HL-60/S4 (cell line): Measurements from ENCODE around the gene GOLGA8M.
"Not testable (repeated sequence)": the region's sequence is repeated elsewhere in the genome, so short reads cannot be mapped to it uniquely, and the experiment has no call there.

ENCODE experiments used
- in situ Hi-C: fragments of 300-500 bp; cut with MboI; formaldehyde crosslinking; loops from 2 replicates; pipeline ENCODE4 v1.14.3; 2022; ENCODE audit warnings: low sequenced_read_pairs

GOLGA8M gene

DNA sequence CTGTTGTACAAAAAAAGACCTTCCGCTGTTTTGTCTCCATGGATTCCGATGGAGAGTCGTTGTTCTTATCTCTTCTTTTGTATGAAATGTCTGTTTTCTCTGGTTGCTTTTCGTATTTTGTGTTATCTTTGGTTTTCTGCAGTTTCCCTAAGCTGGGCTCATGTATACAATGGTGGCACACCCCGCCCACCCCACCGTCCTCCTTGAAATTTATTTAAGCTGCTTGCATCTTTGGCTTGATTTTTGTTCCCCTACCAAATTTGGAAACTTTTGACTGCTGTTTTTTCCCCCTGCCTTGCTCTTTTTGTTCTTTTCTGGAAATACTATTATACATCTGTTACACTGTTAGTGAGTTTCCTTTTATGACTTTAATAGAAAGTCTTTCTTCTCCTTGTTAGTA, 47.6 kb downstream of the GOLGA8M start:
- in situ Hi-C loops, result not testable (repeated sequence)

- in situ Hi-C loops, result not testable (repeated sequence)
These were observed 48.5 kb downstream of the GOLGA8M start for GRCh38 chr15:28663717-28664116.

DNA sequence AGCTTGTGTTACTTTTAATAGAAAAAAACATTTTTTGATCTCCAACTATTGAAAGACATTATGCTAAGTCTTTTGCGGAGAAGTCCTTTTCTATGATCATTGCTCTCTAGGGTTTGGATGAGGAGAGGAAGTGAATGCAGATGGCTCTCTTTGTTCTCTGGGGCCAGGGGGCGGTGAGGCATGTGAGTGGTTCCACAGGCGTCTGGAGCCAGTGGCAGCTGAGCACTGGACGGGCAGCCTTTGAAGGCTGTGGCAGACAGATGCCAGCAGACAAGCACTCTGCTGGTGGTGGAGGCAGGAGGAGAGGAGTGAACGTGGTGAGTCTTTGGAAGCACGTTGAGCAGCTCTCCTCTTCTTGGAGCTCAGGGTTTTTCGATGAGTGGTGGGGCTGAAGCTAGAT, 51.5 kb downstream of the GOLGA8M start:
- in situ Hi-C loops, result not testable (repeated sequence)

DNA sequence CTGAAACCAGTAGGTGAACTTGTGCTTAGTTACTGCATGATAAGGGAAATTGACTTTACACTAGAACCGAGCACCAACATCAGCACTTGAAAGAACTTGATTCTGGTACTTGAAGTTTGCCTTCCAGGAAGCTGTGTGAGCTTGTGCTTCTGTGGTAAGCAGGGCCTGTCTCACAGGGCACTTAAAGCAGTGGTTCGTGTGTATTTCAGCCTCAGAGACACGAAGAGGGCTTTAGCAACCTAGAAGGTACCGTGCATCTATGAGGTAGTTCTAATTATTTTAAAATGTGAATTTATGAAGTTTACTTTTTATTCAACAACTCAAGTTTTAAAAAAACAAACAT, 56.2 kb downstream of the GOLGA8M start:
- in situ Hi-C loops, result not testable (repeated sequence)

GRCh38 chr15:28655329-28656017, 56.7 kb downstream of the GOLGA8M start:
- in situ Hi-C loops, result not testable (repeated sequence)

DNA sequence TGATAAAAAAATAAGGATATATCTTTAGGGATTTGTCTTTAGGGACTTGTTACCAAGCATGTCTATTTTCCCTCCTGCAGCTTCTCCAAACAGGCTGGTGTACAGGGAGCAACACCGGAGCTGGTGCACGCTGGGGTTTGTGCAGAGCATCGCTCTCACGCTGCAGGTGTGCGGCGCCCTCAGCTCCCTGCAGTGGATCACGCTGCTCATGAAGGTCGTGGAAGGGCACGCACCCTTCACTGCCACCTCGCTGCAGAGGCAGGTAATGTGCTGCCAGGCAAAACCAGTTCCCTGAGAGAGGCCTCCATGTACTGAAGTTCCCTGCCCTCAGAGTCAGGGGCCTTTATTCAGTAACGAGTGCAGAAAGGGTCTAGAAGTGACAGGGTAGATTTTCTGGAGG, 58.0 kb downstream of the GOLGA8M start:
- in situ Hi-C loops, result not testable (repeated sequence)

DNA sequence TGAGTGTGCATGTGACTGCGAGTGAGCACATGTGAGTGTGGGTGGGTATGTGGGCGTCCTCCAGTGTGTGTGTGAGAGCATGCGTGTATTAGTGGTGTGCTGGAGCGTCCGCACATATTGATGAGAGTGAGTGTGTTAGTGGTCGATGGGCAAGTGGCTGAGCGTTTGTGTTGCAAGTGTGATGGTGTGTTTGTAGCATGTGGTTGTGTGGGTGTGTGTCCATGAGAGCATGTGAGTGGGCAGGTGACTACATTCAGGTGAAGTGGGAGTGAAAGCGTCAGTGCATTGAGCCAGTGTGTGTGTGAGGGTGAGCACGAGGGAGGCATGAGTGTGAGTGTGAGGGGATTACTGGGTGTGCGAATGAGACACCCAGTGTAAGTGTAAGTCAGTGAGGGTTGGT, 59.7 kb downstream of the GOLGA8M start:
- in situ Hi-C loops, result not testable (repeated sequence)
